GM20431 (cell line): ENCODE measurements around the gene TNS4.

ENCODE experiments used
- in situ Hi-C: fragments of 300-500 bp; cut with MseI, MboI; formaldehyde crosslinking; loops from one replicate; pipeline ENCODE4 v1.15.0; 2020; ENCODE audit warnings: low sequenced_read_pairs; ENCODE audit not compliant: unreplicated experiment

The TNS4 gene

DNA sequence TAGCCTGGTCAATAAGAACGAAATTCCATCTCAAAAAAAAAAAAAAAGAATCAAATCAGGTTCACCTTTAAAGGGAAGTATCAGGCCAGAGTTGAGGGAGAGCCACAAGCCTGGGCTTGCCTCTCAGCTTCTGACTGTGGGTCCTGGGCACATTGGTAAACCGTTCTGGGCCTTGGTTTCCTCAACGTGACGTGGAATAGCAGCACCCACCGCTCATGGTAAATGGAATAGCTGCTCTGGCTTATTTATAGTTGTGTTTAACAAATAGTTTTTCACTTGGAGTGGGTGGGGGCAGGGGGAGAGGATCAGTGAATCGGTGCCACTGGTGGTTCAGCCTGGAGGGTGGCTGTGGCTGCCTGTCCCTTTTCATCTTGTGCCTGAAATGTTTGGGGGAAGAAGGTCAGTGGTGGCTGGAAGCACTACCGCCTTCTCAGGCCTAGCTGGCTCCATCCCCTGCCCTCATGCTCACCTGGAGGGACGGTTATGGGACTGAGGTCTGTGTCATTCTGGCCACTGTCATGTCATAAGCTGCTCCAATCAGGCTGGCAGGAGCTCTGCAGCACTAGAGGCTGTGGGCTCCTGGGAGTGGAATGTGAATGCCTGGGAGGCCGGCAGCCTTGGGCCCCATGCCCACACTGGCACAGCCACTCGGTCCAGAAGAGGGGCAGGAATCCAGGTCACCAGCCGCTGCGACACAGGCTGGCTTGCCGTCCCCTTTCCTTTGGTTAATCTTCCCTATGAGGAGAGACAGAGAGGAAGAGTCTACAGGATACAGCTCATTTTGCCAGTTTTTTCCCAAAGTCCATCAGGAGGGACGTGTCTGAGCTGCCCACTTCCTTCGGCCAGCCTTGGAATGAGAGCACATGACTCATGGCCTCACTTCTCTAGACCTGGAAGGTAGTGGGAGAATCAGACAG lies 36.9 kb upstream of the TNS4 start:
- in situ Hi-C loops, result loop anchor here (10.0 kb wide), 1 partner anchor 173 kb away; the partner anchor contains the start of gene GJD3

DNA sequence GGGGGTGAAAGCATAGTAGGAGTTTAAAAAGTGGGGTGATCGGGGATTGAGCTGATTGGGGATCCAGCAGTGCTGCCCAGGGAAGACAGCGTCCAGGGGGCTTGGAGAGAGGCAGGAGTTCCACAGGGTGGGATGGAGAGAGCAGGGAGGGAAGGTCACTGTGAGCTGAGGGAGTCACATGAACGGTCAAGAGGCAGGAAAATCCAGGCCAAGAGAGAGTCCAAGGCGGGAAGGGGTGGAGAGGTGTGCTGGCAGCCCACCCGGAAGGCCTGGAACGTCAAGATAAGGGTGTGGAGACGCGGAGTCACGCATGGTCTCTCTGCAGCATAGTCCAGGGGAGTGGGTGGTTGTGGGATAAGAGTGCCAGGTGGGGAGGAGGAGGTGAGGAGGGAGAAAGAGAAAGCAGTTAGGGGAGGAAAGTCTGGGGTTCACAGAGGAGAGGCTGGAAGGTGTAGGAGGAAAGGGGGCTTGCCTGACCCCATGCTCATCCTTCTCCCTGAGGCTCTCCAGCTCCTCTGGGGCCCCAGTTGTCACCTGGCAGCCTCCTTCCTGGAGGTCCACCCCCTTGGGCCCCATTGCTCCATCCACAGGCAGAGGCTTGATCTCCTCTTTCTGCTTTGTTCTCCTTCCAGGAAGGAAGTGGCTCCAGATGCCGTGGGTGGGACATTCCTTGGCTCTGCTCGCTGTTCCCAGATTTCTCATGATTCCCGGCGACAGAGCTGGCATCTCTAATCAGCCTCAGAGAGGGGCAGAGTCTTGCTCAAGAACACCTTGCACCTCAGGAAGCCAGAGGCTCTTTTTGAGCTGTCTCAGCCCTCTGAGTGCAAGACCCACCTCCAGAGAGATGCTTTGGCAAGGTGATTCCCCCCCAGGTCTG lies 35.1 kb upstream of the TNS4 start:
- in situ Hi-C loops, result loop anchor here (10.0 kb wide), 1 partner anchor 172 kb away; the partner anchor contains the start of gene GJD3

DNA sequence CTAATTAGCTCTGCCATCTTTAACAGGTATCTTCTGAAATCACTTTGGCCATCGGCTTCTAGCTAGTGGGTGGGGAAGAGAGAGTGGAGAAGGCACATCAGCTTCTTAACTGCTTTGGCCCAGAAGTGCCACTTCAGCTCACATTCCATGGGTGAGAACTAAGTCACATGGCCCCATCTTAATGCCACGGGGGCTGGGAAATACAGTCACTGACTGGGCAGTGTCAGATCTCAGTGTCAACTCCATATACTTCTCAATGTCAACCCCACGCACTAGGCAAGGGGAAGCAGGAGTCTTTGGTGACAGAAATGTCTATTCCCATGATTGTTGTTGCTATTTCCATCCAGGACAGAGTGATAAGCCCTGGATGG lies 34.5 kb upstream of the TNS4 start:
- in situ Hi-C loops, result loop anchor here (10.0 kb wide), 1 partner anchor 171 kb away; the partner anchor contains the start of gene GJD3

DNA sequence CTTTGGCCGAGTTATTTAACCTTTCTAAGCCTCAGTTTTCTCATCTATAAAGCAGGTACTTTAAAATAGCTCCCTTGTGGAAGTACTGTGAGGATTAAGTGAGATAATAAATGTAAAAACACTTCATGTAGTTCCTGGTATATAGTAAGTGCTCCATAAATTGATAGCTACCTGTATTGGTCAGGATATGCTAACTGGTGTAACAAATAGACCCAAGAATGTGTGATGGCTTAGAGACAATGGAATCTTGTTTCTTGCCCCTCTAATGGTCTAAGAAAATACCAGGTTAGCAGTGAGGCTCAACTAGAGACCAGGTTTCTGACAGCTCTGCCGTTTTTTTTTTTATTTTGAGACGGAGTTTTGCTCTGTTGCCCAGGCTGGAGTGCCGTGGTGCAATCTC lies 34.0 kb upstream of the TNS4 start:
- in situ Hi-C loops, result loop anchor here (10.0 kb wide), 1 partner anchor 171 kb away; the partner anchor contains the start of gene GJD3

DNA sequence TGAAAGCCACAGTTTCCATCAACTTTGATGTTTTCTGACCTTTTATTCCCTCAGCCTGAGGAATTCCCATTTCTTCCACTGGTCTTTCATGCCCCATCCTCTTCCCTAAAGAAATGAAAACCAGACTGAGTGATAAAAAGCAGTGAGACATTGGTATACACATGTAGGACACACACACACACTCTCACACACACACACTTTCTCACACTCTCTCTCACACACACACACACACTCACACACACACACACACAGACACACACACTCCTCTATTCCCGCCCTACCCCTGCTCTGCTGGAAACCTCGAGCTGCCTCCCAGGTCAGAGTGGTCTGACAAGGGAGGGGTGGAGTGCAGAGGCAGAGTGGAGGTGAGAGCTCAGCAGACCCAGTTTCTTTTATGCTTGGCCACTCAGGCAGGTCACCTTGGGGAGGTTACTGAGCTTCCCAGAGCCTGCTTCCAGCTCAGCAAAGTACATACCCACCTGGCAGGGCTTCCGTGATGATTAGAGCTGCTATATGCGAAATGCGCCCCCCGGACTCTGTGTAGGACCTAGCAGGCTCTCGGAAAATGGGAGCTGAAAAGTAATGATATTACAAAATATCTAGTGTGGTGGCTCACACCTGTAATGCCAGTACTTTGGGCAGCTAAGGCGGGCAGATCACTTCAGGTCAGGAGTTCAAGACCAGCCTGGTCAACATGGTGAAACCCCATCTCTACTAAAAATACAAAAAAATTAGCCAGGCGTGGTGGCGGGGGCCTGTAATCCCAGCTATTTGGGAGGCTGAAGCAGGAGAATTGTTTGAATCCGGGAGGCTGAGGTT lies 33.2 kb upstream of the TNS4 start:
- in situ Hi-C loops, result loop anchor here (10.0 kb wide), 1 partner anchor 170 kb away; the partner anchor contains the start of gene GJD3

DNA sequence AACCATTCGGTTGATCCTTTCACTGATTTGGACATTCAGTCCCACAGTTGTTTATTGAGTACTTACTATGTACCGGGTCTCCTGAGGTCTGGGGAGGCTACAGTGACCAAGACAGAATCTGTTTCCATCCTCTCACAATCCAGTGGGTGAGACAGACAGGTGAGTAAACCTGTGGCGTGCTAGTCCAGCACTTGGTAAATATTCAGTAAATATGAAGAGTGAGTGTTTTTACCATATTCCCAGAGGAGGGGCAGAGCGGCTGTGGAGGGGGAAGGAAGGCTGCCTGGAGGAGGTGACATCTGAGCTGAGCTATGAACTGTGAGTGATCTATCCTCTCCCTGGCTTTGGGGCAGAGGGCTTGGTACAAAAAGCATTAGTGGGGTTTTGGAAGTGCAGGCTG lies 32.5 kb upstream of the TNS4 start:
- in situ Hi-C loops, result loop anchor here (10.0 kb wide), 1 partner anchor 169 kb away; the partner anchor contains the start of gene GJD3

DNA sequence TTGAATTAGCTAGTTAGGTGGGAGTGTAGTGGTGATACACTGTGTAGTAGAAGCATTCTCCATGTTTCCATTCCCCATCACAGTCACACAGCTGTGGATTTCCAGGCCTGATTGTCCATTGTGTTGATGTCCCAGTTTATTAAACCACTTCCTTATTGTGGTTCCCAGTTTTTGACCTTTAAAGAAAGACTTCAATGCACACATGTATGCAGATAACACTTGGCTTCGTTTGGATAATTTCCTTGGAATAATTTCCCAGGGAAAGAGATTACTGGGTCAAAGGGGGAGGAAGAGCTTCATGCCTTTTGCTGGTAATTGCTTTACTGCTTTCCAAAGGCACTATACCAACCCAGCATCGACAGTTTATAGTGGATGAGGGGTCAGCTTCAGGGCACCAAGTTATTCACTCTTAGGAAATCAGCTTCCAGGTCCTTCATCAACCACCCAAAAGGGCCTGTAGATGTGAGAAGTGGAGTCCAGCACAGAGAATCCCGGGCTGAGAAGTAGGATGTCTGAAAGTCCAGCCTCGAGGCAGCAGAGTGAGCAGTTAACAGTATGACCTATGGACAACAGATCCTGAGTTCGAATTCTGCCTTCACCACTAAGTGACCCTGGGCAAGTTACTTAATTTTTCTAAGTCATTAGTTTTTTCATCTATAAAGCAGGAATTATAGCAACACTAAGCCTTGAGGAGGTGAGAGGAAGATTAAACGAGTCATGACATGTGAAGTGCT lies 31.3 kb upstream of the TNS4 start:
- in situ Hi-C loops, result loop anchor here (10.0 kb wide), 1 partner anchor 168 kb away; the partner anchor contains the start of gene GJD3

DNA sequence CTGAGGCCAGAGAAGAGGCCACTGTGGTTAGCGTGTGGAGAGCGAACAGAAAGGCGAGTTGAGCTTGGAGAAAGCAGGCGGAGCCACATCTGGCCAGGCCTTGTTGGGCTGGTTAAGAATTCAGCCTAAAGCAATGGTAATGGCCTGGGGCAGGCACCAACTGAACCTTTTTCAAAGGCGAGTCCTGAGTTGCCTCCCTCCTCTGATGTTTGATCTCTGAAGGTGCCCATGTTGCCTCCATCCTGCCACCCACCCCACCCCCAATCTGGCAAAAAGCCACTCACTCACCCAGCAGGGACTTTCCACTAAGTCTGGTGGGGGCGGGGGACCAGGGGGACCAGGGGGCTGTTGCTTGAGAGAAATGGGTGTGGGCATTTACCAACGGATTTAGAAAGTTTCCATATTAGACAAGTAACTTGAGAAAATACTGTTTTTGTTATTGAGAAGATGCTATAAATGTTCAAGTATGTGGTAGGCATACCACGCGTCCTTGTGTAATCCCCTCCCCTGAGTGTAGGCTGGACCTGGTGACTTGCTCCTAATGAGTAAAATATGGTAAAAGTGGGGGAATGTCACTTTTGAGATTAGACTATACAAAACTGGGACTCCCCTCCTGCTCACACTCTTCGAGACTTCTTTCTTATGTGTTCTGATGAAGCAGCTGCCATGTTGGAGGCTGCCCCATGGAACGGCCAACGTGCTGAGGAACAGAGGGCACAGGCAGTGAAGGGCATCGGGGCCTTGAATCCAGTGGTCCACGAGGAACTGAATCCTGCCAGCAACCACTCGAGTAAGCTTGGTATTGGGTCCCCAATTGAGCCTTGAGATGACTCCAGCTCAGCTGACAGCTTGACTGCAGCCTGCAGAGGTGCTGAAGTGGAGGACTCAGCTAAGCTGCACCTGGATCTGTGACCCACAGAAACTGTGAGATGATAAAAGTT lies 29.9 kb upstream of the TNS4 start:
- in situ Hi-C loops, result loop anchor here (10.0 kb wide), 1 partner anchor 167 kb away; the partner anchor contains the start of gene GJD3

DNA sequence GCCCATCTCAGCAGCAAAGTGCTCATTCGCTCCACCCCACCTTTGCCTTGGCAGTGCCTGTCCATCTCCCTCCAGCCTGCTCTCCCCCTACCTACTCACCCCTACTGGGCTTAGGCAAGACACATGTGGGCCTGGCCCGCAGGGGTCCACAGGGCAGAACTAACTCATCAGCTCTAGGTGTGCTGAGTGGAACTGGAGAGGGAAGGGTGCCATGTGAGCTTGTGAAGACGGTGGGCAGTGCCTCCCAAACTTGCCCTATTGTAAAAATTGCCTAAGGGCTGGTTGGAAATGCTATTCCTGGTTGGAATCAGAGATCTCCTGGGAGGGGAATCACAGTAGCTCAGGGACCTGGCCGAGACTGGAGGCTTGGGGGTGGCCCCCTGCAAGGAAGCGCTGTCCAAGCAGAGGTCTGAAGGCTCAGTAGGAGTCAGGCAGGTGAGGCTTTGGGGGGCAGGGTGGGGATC lies 29.1 kb upstream of the TNS4 start:
- in situ Hi-C loops, result loop anchor here (10.0 kb wide), 1 partner anchor 166 kb away; the partner anchor contains the start of gene GJD3

DNA sequence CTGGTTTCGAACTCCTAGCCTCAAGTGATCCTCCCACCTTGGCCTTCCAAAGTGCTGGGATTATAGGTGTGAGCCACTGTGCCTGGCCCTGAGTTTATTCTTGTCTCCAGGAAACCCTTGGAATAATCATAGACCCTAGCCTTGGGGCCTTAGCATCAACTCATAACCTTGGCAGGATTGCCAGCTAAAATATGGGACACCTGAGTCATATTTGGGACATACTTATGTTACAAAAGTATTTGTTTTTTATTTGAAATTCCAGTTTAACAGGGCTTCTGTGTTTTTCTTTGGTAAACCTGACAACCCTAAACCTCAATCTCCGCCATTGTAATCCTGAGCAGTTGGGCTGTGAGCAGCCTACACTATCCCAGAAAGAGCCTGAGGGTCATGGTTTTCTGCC lies 28.6 kb upstream of the TNS4 start:
- in situ Hi-C loops, result loop anchor here (10.0 kb wide), 1 partner anchor 165 kb away; the partner anchor contains the start of gene GJD3

DNA sequence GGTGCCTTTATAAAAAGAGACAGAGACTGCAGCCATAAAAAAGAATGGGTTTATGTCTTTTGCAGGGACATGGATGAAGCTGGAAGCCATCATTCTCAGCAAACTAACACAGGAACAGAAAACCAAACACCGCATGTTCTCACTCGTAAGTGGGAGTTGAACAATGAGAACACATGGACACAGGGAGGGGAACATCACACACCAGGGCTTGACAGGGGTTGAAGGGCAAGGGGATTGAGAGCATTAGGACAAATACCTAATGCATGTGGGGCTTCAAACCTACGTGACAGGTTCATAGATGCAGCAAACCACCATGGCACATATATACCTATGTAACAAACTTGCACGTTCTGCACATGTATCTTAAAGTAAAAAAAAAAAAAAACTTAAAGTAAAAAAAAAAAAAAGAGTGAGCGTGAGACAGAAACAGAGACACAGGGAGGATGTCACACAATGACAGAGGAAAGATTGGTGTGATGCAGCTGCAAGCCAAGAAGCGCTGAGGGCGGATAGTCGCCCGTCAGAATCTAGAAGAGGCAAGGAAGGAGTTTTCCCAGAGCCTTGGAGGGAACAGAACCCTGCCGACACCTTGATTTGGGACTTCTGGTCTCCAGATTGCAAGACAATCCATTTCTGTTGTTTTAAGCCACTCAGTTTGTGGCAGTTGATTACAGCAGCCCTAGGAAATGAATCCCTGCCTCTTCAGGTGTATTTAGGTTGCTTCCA lies 27.4 kb upstream of the TNS4 start:
- in situ Hi-C loops, result no loop called here

DNA sequence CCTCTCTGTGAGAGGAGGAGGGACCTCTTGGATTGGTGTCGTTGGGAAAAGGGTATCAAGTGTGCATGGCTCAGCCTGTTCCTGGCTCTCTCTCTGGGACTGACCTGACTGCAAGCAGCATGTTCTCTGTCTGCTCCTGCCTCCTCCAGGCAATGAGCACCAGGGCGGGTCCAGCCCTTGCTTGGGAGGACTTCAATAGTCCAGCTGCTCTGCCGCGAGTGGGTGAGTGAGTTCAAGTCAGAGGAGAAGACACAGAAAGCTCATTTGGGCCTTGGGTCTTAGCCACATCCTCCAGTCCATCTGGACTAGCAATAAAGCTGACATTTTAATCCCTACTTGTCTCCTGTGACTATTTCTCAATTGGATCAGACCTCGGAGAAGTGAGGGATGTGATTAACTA lies 25.2 kb upstream of the TNS4 start:
- in situ Hi-C loops, result no loop called here

DNA sequence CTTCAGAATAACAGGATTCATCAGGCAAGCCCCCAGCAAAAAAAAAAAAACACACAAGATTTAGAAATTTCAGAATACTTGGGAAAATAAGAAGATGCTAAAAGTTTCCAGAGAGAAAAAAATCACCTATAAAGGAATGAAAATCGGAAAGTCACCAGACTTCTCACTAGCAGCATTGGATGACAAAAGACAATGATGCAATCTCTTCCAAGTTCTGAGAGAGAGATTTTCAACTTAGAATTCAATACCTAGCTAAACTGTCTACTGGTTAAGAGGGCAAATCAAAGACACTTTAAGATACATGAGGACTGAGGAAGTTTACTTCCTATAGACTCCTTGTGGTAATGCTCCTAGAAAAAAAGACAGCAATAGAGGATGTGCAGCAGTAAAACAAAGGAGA lies 23.9 kb upstream of the TNS4 start:
- in situ Hi-C loops, result no loop called here

DNA sequence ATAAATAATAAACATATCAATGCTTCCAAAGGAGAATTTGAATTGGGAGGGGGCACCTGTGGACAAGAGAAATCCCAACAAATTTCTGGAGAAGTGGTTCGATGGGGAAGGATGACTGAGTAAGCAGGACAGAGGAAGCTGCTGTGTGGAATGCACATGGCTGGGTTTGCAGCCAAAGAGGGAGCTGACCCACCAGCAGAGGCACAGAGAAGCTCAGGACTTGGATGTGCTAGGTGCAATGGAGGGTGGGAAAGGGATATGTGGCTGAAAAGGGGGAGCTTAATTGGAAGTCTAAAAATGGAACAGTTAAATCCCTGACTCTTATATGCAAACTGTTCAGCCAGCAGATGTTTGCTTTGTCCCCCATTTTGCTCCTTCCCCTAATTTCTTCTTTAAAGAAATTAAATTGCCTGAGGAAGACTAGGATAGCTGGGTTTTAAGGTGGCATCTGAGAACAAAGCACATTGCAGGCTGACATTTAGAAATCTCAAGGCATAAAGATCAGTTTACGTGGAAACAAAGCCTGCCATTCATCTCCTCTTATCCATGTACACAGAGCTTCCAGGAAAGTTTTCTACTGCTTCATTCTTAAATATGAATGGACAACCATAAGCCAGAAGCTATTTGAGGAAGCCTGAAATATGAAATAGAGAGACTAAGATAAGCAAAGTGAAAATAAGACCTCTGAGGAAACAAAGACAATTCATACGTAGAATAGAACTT lies 23.0 kb upstream of the TNS4 start:
- in situ Hi-C loops, result no loop called here

DNA sequence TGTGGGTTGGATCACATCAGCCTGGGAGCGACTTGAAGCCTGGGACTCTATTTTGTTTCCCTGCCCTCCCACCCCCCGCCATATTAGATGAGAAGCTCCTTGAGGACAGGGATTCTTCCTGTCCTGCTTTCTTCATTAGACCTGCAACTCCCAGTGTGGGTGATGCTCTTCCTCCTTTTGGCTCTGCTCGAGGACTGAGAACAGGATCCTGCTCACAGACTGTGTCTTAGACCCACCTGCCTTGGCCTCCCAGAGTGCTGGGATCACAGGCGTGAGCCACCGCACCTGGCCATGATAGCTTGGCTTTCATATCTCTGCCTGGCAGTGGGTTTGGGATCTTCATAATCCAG lies 21.5 kb upstream of the TNS4 start:
- in situ Hi-C loops, result no loop called here

DNA sequence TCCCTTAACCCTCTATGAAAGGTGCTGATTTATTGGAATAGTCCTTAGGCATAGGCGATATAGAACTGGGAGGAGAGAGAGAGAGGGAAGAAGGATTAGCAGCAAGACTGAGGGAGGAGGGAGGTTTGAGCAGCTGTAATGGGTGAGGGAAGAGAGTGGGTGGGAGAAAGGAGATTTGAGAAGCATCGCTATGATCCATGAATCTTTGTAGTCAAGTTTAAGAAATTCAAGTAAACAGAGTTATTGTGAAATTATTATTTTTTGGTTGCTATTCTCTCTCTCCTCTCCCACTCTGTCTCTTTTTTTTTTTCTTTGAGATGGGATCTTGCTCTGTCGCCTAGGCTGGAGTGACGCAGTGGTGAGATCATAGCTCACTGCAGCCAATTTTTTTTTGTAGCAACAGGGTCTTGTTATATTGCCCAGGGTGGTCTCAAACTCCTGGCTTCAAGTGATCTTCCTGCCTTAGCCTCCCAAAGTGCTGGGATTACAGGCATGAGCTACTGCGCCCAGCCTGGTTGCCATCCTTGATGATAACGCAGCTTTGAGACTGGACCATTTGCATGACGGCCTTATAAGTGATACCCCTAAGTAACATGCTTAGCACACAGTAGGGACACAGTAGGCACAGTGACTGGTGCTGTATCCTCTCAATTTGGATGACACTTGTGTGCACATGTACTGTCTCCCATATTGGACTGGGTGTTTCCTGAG lies 21.0 kb upstream of the TNS4 start:
- in situ Hi-C loops, result no loop called here
